GM18907 (cell line): Measurements from ENCODE around the gene CCDC3.

Experiments
- ATAC-seq: cut with Tn5 transposase; IDR thresholded peaks from one replicate; pipeline ENCODE4 v1.9.1; 2021; ENCODE audit warnings: mild to moderate bottlenecking, moderate library complexity; ENCODE audit not compliant: unreplicated experiment

Gene CCDC3

DNA sequence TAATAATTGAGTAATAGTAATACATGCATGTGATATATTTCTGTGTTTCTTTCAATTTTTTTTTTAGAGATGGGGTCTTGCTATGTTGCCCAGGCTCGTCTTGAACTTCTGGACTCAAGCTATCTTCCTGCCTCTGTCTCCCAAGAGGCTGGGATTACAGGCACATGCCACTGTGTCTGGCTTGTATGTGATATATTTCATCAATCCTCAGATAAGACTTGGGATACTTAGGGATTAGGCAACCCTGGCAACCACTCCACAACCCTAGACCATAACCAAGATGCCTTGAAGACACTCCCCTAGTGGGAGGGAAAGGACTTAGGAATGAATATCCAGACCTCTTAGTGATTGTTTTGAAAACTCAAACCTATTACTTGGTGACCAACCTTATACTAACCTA lies 154.8 kb downstream of the CCDC3 start:
- ATAC-seq = no peak
